Subcutaneous abdominal adipose tissue (tissue), 5 donors: ENCODE data around the gene PTGR2.
"Not testable (repeated sequence)": the region's sequence is repeated elsewhere in the genome, so short reads cannot be mapped to it uniquely, and the experiment has no call there.

Source experiments
- H3K27ac ChIP-seq: one replicate; pipeline ENCODE4 v1.7.0; 2013; ENCODE audit warnings: low read depth, mild to moderate bottlenecking, inconsistent platforms, low read length, moderate library complexity
- H3K27me3 ChIP-seq, 5 donors: one replicate each; pipeline ENCODE4 v1.7.0; 2013; ENCODE audit warnings: low read length in 5 of 5, inconsistent platforms in 1 of 5; ENCODE audit not compliant: control insufficient read depth in 5 of 5, insufficient read depth in 4 of 5
- H3K36me3 ChIP-seq, 5 donors: one replicate each; pipeline ENCODE4 v1.7.0; 2013; ENCODE audit warnings: low read length in 5 of 5; ENCODE audit not compliant: control insufficient read depth in 5 of 5, insufficient read depth in 5 of 5
- H3K4me1 ChIP-seq, 5 donors: one replicate each; pipeline ENCODE4 v1.7.0; 2013; ENCODE audit warnings: low read length in 5 of 5, mild to moderate bottlenecking in 3 of 5, moderate library complexity in 1 of 5; ENCODE audit not compliant: control insufficient read depth in 5 of 5, insufficient read depth in 5 of 5
- H3K4me3 ChIP-seq, 5 donors: one replicate each; pipeline ENCODE4 v1.7.0; 2013; ENCODE audit warnings: low read length in 5 of 5, low read depth in 1 of 5
- H3K9ac ChIP-seq, 5 donors: one replicate each; pipeline ENCODE4 v1.7.0; 2013; ENCODE audit warnings: low read length in 5 of 5, mild to moderate bottlenecking in 4 of 5, moderate library complexity in 3 of 5
- H3K9me3 ChIP-seq, 5 donors: one replicate each; pipeline ENCODE4 v1.7.0; 2013; ENCODE audit warnings: low read length in 5 of 5; ENCODE audit not compliant: control insufficient read depth in 5 of 5
- donor health status: healthy.
- donor health status: healthy.
- donor health status: healthy.
- donor health status: healthy.
- donor health status: healthy.

PTGR2 gene

DNA sequence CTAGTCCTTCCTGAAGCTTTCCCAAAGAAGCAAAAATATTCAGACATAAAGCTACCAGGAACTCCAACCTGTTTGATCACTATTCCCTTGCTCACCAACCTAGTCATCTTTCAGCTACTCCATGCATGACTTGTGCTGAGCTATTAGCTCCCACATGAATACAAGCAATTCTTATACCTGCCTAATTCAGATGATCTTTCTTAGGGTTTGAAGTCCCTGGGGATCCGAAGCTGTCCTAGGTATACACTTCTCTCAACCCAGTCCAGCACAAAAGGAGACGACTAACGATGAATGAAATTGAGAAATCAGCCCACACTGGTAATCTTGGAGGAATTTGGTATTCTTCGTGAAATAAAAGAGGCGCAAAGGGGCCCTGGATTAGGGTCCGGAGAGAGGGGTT is 631 bp upstream of the PTGR2 start:
- H3K4me1 ChIP-seq = peaks cover 4 to 18% (median 16%) of the 10 kb centered on the region in 5 donors
- no peaks in the 10 kb centered on the region for H3K27me3 ChIP-seq
- H3K36me3 ChIP-seq = no peaks in the 10 kb centered on the region
- H3K27ac ChIP-seq = peak overlapping the region; percentile 96
- no peaks in the 10 kb centered on the region for H3K9me3 ChIP-seq
- peak overlapping the region; percentile 67 to 84 (median 75) for H3K4me3 ChIP-seq
- H3K9ac ChIP-seq = peak overlapping the region; percentile 75 to 98 (median 88)

DNA sequence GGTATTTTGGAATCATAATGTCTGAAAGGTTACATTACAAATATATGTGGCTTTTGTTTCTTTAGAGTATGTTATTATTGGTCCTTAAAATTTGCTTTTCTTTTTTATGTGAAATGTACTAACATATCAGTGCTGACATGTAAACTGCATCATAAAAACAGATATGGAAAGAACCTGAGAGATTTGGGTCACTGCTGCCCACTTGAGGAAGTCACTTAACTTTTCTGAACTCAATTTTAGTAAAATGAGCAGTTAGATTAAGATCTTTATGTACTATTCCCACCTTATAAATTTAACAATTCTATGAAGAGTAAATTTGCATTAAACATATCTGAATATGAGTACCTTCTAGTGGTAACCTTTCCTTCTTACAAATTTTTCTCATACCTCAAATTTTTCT is 7.5 kb downstream of the PTGR2 start:
- Histone ChIP-seq H3K27ac (no peak overlapping the region), H3K4me1 (no peaks in the 10 kb centered on the region), H3K36me3 (peaks cover 0 to 20% (median 6%) of the 10 kb centered on the region in 5 donors), H3K9me3 (no peaks in the 10 kb centered on the region), H3K27me3 (no peaks in the 10 kb centered on the region), H3K4me3 (no peak overlapping the region), H3K9ac (no peak overlapping the region)

DNA sequence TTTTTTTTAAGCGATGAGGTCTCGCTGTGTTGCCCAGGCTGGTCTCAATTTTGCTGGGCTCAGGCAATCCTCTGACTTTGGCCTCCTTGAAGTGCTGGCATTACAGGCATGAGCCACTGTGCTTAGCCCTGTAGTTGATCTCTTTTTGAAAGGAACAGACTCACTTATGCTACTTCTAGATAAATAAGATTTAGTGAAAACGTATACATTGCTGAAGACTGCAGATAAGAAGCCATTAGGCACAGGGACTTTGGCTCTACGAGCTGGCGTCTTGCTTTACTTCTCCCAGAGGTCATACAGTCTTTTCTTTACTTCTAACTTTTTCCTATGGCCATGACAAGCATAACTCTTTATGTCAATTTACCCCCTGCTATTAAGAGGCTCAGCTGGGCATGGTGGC is 9.4 kb downstream of the PTGR2 start:
- no peaks in the 10 kb centered on the region for H3K4me1 ChIP-seq
- H3K9me3 ChIP-seq = no peaks in the 10 kb centered on the region
- H3K4me3 ChIP-seq = no peak overlapping the region
- no peaks in the 10 kb centered on the region for H3K27me3 ChIP-seq
- no peak overlapping the region for H3K9ac ChIP-seq
- H3K36me3 ChIP-seq = peaks cover 5 to 32% (median 7%) of the 10 kb centered on the region in 5 donors
- no peak overlapping the region for H3K27ac ChIP-seq

DNA sequence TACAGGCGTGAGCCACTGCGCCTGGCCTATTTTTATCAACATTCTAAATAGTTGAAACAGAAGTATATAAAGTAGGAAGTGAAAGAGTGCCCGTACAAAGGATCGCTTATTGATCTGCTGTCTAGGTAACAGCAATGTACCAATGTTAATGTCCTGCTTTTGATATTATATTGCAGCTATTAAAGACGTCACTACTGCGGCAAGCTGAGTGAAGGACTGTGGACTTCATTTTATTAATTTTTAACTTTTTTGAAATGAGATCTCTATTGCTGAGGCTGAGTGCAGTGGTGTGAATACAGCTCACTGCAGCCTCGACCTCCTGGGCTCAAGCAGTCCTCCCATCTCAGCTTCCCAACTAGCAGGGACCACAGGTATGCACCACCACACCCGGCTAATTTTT is 10.8 kb downstream of the PTGR2 start:
- Histone ChIP-seq H3K4me3 (no peak overlapping the region), H3K27me3 (no peaks in the 10 kb centered on the region), H3K9ac (no peak overlapping the region), H3K9me3 (no peaks in the 10 kb centered on the region), H3K36me3 (peaks cover 5 to 32% (median 8%) of the 10 kb centered on the region in 5 donors), H3K27ac (no peak overlapping the region), H3K4me1 (no peaks in the 10 kb centered on the region)

DNA sequence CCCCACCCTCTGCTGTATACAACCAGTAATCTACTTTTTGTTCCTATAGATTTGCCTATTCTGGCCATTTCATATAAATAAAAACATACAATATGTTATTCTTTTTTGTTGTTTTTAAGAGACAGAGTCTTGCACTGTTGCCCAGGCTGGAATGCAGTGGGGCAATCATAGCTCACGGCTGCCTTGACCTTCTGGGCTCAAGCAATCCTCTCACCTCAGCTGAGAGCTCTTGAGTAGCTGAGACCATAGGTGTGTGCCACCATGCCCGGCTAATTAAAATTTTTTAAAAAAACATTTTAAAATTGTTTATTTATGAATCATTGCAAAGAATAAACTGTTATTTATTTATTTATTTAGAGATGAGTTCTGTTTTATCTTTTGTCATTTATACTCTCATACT is 11.6 kb downstream of the PTGR2 start:
- H3K36me3 ChIP-seq = peaks cover 5 to 36% (median 11%) of the 10 kb centered on the region in 5 donors
- H3K4me1 ChIP-seq = no peaks in the 10 kb centered on the region
- H3K4me3 ChIP-seq = no peak overlapping the region
- no peak overlapping the region for H3K9ac ChIP-seq
- H3K9me3 ChIP-seq = no peaks in the 10 kb centered on the region
- no peak overlapping the region for H3K27ac ChIP-seq
- no peaks in the 10 kb centered on the region for H3K27me3 ChIP-seq

DNA sequence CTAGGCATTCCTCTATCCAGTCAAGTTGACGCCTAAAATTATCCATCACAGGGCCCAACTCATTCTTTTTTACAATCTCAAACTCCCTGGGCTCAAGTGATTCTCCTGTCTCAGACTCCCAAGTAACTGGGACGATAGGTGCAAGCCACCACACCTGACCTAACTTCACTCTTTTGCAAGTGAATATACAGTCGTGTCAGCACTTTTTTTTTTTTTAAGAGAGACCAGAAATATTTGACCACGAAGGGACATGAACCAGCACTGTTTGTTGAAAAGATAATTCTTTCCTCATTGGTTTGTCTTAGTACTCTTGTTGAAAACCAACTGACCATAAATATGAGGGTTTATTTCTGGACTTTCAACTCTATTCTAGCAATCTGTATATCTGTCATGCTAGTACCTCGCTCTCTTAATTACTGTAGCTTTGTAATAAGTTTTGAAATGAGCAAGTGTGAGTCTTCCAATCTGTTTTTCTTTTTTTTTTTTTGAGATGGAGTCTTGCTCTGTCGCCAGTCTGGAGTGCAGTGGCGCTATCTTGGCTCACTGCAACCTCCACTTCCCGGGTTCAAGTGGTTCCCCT is 14.0 kb downstream of the PTGR2 start:
- Histone ChIP-seq H3K27me3 (no peaks in the 10 kb centered on the region), H3K9me3 (no peaks in the 10 kb centered on the region), H3K9ac (no peak overlapping the region), H3K36me3 (peaks cover 5 to 36% (median 11%) of the 10 kb centered on the region in 5 donors), H3K4me3 (no peak overlapping the region), H3K27ac (no peak overlapping the region), H3K4me1 (no peaks in the 10 kb centered on the region)

DNA sequence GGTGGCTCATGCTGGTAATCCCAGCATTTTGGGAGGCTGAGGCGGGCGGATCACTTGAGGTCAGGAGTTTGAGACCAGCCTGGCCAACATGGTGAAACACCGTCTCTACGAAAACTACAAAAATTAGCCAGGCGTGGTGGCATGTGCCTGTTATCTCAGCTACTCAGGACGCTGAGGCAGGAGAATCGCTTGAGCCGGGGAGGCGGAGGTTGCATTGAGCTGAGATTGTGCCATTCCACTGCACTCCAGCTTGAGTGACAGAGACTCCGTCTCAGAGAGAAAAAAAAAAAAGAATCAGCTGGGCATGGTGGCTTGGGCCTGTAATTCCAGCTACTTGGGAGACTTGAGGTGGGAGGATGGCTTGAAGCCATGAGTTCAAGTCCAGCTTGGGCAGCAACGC is 18.1 kb downstream of the PTGR2 start:
- peaks cover 2 to 19% (median 9%) of the 10 kb centered on the region in 5 donors for H3K36me3 ChIP-seq
- H3K9me3 ChIP-seq, H3K4me1 ChIP-seq, H3K27ac ChIP-seq, H3K9ac ChIP-seq, H3K4me3 ChIP-seq, H3K27me3 ChIP-seq: not testable (repeated sequence)

DNA sequence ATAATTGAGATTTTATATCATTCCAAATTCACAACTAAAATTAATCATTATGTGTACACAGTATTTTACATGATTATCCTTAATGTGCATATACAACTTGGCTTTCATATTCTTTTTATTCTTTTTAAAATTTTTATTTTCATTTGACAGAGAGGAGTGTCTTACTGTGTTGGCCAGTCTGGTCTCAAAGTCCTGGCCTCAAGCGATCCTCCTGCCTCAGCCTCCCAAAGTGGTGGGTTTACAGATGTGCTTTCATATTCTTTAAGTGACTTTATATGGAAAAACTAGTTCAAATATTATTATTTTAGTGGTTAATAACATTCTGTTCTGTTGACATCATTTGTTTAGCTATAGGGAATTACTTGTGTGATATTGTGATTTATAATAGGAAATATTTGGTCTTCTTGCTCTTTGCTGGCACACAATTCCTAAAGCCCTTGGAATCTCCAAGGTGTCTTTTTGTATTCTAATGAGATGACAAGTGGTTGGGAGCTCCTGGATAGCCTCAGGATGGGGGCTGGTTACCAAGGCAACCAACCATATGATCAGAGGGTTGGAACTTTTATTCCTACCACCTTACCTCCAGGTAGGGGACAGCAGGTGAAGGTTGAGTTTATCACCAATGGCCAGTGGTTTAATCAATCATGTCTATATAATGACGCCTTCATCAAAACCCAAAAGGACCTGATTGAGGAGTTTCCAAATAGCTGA is 19.0 kb downstream of the PTGR2 start:
- Histone ChIP-seq H3K36me3 (peaks cover 2 to 10% (median 5%) of the 10 kb centered on the region in 5 donors), H3K9ac (no peak overlapping the region), H3K9me3 (no peaks in the 10 kb centered on the region), H3K27ac (no peak overlapping the region), H3K4me3 (no peak overlapping the region), H3K4me1 (no peaks in the 10 kb centered on the region), H3K27me3 (no peaks in the 10 kb centered on the region)

DNA sequence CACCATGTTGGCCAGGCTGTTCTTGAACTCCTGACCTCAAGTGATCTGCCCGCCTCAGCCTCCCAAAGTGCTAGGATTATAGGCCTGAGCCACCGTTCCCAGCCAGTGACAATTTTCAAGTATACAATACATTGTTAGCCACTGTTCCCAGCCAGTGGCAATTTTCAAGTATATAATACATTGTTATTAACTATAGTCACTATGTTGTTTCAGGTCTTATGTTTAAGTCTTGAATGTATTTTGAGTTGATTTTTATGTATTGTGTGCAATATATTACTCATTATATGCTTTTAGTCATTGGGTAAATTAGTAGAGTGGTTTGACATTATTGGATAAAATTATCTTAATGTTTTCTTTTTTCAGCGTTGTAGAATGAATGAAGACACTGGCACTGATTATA is 22.0 kb downstream of the PTGR2 start:
- Histone ChIP-seq H3K9ac (no peak overlapping the region), H3K4me1 (no peaks in the 10 kb centered on the region), H3K4me3 (no peak overlapping the region), H3K27me3 (no peaks in the 10 kb centered on the region), H3K27ac (no peak overlapping the region), H3K36me3 (peaks cover 0 to 5% (median 3%) of the 10 kb centered on the region in 5 donors), H3K9me3 (no peaks in the 10 kb centered on the region)

DNA sequence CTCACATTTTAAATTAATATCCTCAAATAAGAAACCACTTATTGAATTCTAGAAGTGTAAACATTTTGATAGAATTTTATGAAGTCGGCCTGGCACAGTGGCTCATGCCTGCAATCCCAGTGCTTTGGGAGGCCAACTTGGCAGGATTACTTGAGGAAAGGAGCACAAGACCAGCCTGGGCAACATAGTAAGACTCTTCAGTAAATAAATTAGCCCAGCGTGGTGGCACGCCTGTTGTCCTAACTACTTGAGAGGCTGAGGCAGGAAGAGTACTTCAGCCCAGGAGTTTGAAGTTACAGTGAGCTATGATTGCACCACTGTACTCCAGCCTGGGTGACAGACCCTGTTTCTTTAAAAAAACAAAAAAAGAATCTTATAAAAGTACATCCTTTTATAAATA is 26.2 kb downstream of the PTGR2 start:
- peaks cover 0 to 5% (median 3%) of the 10 kb centered on the region in 5 donors for H3K36me3 ChIP-seq
- no peaks in the 10 kb centered on the region for H3K9me3 ChIP-seq
- H3K27ac ChIP-seq = no peak overlapping the region
- no peak overlapping the region for H3K9ac ChIP-seq
- H3K27me3 ChIP-seq = no peaks in the 10 kb centered on the region
- no peaks in the 10 kb centered on the region for H3K4me1 ChIP-seq
- H3K4me3 ChIP-seq = no peak overlapping the region
